HUES48 (cell line): ENCODE results near the gene ABHD16A.

Experiments used
- H3K27ac ChIP-seq: one replicate; pipeline ENCODE4 v1.7.0; 2013; ENCODE audit warnings: low read depth, low read length, inconsistent platforms
- H3K27me3 ChIP-seq: 2 replicates; pipeline ENCODE4 v1.6.1; 2013; ENCODE audit warnings: mild to moderate bottlenecking, low read length; ENCODE audit not compliant: control insufficient read depth, insufficient read depth
- H3K36me3 ChIP-seq: 2 replicates; pipeline ENCODE4 v1.6.1; 2013; ENCODE audit warnings: low read length; ENCODE audit not compliant: control insufficient read depth, insufficient read depth
- H3K4me1 ChIP-seq: 2 replicates; pipeline ENCODE4 v1.6.1; 2013; ENCODE audit warnings: mild to moderate bottlenecking, low read length; ENCODE audit not compliant: control insufficient read depth, insufficient read depth
- H3K4me3 ChIP-seq: 2 replicates; pipeline ENCODE4 v1.5.1; 2013; ENCODE audit warnings: mild to moderate bottlenecking, low read depth, low read length
- H3K9ac ChIP-seq: 2 replicates; pipeline ENCODE4 v1.6.1; 2013; ENCODE audit warnings: mild to moderate bottlenecking, low read depth, low read length, moderate library complexity
- H3K9me3 ChIP-seq: 2 replicates; pipeline ENCODE4 v1.6.1; 2013; ENCODE audit warnings: low read length; ENCODE audit not compliant: control insufficient read depth, insufficient read depth

ABHD16A gene

GRCh38 chr6:31693535-31693934 is 9.6 kb downstream of the ABHD16A start:
- Histone ChIP-seq H3K27me3 (no peaks in the 10 kb centered on the region), H3K27ac (no peak overlapping the region), H3K4me3 (no peak overlapping the region), H3K9me3 (no peaks in the 10 kb centered on the region), H3K4me1 (no peaks in the 10 kb centered on the region; the same call in 1 of the 2 replicates), H3K36me3 (peaks cover 72% of the 10 kb centered on the region), H3K9ac (no peak overlapping the region)

- H3K27me3 ChIP-seq, result no peaks in the 10 kb centered on the region
- no peak overlapping the region for H3K4me3 ChIP-seq
- H3K27ac ChIP-seq, result no peak overlapping the region
- H3K4me1 ChIP-seq, result peaks cover 4% of the 10 kb centered on the region; the same call in 1 of the 2 replicates
- no peak overlapping the region for H3K9ac ChIP-seq
- H3K9me3 ChIP-seq, result no peaks in the 10 kb centered on the region
- peaks cover 78% of the 10 kb centered on the region for H3K36me3 ChIP-seq
Measured at GRCh38 chr6:31692886-31693285, 10.2 kb downstream of the ABHD16A start.

DNA sequence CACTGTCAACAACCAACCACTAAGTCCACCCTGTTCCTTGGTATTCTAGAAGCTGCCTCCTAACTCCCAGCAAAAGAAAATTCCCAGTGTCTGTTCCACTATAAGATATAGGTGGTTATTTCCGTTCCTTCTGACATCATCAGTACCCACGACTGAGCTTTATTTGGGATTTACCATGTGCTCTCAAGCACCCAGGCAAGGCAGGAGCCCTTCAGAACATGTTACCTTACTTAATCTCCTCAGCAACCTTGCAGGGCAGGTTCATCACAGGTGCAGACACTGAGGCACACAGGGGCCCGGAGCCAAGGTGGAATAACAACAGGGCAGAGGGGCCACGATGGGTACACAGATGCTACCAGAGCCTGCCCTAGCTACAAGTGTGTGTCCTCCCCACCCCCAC is 10.8 kb downstream of the ABHD16A start:
- Histone ChIP-seq H3K27me3 (no peaks in the 10 kb centered on the region), H3K4me1 (peaks cover 4% of the 10 kb centered on the region; the same call in 1 of the 2 replicates), H3K36me3 (peaks cover 83% of the 10 kb centered on the region), H3K9me3 (no peaks in the 10 kb centered on the region), H3K4me3 (no peak overlapping the region), H3K9ac (no peak overlapping the region), H3K27ac (no peak overlapping the region)

- no peak overlapping the region for H3K27ac ChIP-seq
- no peak overlapping the region for H3K9ac ChIP-seq
- peaks cover 4% of the 10 kb centered on the region; the same call in 1 of the 2 replicates for H3K4me1 ChIP-seq
- H3K4me3 ChIP-seq, result no peak overlapping the region
- peaks cover 85% of the 10 kb centered on the region for H3K36me3 ChIP-seq
- no peaks in the 10 kb centered on the region for H3K27me3 ChIP-seq
- H3K9me3 ChIP-seq, result no peaks in the 10 kb centered on the region
Measured at GRCh38 chr6:31691564-31692108, 11.5 kb downstream of the ABHD16A start.

DNA sequence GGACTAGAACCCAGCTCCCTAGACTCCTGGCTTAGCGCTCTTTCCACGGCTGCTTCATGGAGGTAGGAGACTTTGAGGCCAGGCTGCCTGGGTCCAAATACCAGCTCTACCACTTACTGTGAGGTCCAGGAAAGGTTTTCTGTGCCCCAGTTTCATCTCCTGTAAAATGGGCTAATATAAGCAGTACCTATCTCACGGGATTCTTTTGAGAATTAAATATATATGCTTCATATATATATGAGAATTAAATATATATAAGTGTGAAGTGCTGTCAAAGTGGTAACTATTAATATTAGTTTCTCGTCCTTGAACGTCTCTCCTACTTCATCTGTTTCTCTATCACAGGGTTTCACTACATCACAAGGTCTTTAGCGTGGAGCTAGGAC is 12.1 kb downstream of the ABHD16A start:
- Histone ChIP-seq H3K27ac (peak overlapping the region; percentile 59), H3K9me3 (no peaks in the 10 kb centered on the region), H3K27me3 (no peaks in the 10 kb centered on the region), H3K4me3 (no peak overlapping the region), H3K4me1 (peaks cover 4% of the 10 kb centered on the region; the same call in 1 of the 2 replicates), H3K9ac (no peak overlapping the region), H3K36me3 (peaks cover 86% of the 10 kb centered on the region)

DNA sequence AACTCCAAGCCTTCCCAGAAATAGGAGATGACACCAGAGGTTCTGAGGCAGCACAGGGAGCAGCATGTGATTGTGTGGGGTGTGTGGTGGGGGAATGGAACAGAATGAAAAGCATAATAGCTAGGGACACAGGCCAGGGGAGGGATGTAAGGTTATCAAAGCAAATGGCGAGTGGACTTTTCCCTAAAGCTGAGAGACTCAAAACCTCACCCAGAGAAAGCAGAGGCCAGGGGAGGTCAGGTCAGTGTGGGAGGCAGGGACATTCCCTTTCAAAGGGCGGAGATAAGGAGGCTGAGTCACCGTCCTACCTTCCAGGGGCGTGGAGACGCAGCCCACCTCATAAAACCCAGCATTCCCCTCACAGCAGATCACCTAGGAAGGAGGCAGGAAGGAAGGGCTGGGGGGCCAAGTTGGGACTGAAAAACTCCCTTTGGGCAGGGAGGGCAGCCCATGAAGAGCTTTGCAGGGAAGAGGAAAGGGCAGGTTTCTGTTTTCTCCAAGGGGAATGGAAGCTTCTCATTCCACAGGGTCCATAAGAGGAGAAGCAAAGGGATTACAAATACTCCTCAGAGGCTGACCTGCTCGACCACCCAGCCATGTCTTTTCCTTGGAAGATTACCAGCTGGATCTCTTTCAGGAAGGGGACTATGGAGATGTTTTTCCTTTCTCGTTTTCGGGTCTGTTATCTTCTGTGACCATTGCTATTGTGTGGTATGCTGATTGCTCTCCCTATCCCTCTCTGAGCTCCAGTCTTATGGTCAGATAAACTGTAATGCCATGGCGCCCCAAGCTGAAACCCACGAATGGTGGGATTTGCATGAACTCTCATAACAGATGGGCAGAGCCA is 12.7 kb downstream of the ABHD16A start:
- H3K9me3 ChIP-seq, result no peaks in the 10 kb centered on the region
- H3K9ac ChIP-seq, result no peak overlapping the region
- H3K27me3 ChIP-seq, result no peaks in the 10 kb centered on the region
- no peak overlapping the region for H3K4me3 ChIP-seq
- H3K27ac ChIP-seq, result peak overlapping the region; percentile 59
- peaks cover 4% of the 10 kb centered on the region; the same call in 1 of the 2 replicates for H3K4me1 ChIP-seq
- peaks cover 90% of the 10 kb centered on the region for H3K36me3 ChIP-seq

DNA sequence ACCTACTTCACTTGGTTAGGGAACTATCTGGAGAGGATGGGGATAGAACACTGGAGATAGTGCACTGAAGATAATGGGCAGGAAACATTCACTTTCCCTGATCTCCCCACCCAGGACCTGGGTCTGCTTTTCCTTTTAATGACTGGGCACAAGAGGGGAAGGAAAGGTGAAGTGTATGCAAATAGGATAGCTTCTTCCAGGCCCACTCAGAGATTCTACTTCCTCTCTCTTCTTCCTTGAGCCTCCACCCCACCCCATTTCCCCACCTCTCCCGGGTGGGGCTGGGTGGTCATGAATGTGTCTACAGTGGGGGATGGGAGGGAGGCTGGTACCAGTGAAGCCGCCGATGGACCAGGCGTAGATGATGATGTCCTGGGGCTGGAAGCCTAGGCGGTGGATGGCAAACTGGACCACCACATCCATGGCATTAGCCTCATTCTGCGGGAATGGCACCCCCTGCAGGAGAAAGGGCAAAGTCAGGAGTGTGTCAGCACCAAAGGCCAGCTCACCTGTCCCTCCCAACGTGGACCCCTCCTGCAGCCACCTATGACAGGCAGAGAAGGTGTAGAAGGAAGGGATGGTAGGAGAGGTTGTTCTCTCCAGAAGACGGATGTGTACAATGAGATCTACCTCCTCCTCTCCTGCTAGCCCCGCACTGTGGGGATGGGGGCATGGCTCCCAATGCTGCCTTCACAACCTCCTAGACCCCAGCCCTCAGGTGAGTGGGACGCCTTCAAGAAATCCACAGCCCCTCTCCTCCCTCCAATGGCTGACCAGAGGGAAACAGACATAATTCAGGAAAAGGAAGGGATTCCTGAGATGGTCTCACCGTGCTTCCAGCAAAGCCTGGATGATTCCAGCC is 13.6 kb downstream of the ABHD16A start:
- peaks cover 4% of the 10 kb centered on the region; the same call in 1 of the 2 replicates for H3K4me1 ChIP-seq
- H3K9ac ChIP-seq, result no peak overlapping the region
- H3K36me3 ChIP-seq, result peaks cover 82% of the 10 kb centered on the region
- no peaks in the 10 kb centered on the region for H3K9me3 ChIP-seq
- H3K4me3 ChIP-seq, result no peak overlapping the region
- no peaks in the 10 kb centered on the region for H3K27me3 ChIP-seq
- H3K27ac ChIP-seq, result peak overlapping the region; percentile 14

GRCh38 chr6:31687860-31688693 is 15.0 kb downstream of the ABHD16A start:
- Histone ChIP-seq H3K9ac (no peak overlapping the region), H3K9me3 (no peaks in the 10 kb centered on the region), H3K4me1 (peaks cover 7% of the 10 kb centered on the region; the same call in 1 of the 2 replicates), H3K36me3 (peaks cover 71% of the 10 kb centered on the region), H3K27ac (no peak overlapping the region), H3K27me3 (no peaks in the 10 kb centered on the region), H3K4me3 (no peak overlapping the region)

DNA sequence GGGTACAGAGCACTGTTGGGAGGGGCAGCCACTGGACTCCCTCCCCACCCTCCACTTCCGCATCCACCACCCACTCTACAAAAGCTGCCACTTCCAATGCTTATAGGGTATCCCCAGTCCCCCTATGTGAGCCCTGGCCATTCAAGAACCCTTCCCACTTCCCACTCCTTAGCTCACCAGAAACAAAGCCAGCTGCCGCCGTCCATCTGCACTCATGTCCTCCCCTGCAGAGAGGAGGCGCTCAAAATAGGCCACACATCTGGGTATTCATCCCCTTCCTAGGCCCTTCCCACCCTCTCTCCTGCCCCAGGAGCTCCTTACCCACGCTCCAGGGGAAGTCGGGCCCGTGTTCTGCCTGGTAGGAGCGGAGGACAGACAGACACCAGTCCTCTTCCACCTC is 15.8 kb downstream of the ABHD16A start:
- peaks cover 7% of the 10 kb centered on the region; the same call in 1 of the 2 replicates for H3K4me1 ChIP-seq
- peaks cover 64% of the 10 kb centered on the region for H3K36me3 ChIP-seq
- no peak overlapping the region for H3K4me3 ChIP-seq
- H3K27ac ChIP-seq, result no peak overlapping the region
- H3K27me3 ChIP-seq, result peaks cover under 1% of the 10 kb centered on the region
- H3K9ac ChIP-seq, result no peak overlapping the region
- no peaks in the 10 kb centered on the region for H3K9me3 ChIP-seq

- no peak overlapping the region for H3K9ac ChIP-seq
- H3K36me3 ChIP-seq, result peaks cover 58% of the 10 kb centered on the region
- H3K4me1 ChIP-seq, result peaks cover 7% of the 10 kb centered on the region; the same call in 1 of the 2 replicates
- peaks cover 9% of the 10 kb centered on the region for H3K27me3 ChIP-seq
- no peak overlapping the region for H3K4me3 ChIP-seq
- no peaks in the 10 kb centered on the region for H3K9me3 ChIP-seq
- no peak overlapping the region for H3K27ac ChIP-seq
Measured at GRCh38 chr6:31686483-31686882, 16.6 kb downstream of the ABHD16A start.
